Right forelimb (tissue), 1 donor: Measurements from ENCODE around the gene MAST4.

ENCODE experiments used
- DNase-seq: peaks from one replicate; pipeline ENCODE4 v3.0.0-alpha.2; 2018

Gene MAST4

GRCh38 chr5:67029481-67029880, 433.3 kb downstream of the MAST4 start:
- no peak for DNase-seq

GRCh38 chr5:67030289-67031056, 434.3 kb downstream of the MAST4 start:
- no peak for DNase-seq

GRCh38 chr5:67031057-67031443, 434.9 kb downstream of the MAST4 start:
- DNase-seq = no peak

DNA sequence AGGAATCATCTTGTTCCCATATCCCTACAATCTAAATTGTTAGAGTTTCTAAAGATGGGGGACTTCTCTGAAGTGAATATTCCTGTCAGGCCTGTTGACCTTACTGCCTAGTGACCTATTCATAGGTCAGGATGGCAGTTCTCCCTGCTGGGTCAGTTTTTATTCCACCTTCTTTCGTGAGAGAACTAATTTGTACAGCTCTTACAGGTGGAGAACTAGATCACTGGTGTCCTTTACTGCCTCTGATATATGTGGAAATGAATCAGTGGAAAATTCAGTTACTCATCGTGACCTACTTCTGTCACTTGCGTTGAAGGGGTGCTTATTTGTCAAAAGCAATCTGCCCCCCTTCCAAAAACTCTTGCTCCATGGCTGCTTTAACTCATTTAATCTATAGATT, 435.5 kb downstream of the MAST4 start:
- DNase-seq = no peak

- no peak for DNase-seq
Observed at GRCh38 chr5:67032921-67033664, 436.9 kb downstream of the MAST4 start.

GRCh38 chr5:67033880-67034651, 437.9 kb downstream of the MAST4 start:
- no peak for DNase-seq

- no peak for DNase-seq
Observed at GRCh38 chr5:67035098-67035740, 439.0 kb downstream of the MAST4 start.

DNA sequence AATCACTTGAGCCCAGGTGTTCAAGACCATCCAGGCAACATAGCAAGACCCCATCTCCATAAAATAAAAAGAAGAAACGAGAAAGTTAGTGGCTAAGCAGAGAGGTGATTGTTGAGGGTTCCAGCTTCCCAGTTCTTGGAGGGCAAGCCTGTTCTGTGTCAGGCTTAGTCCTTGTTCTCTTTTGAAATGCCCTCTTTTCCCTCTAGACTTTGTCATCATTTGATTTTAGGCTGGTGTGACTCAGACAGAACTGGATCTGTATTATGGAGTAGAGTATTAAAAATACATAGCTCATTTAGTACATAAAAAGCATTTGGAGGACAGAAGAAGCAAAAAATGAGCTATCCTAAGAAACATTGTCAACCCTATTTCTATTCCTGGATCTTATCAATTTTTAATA, 441.0 kb downstream of the MAST4 start:
- DNase-seq = no peak

GRCh38 chr5:67038817-67039603, 442.8 kb downstream of the MAST4 start:
- DNase-seq = no peak

GRCh38 chr5:67042176-67043003, 446.2 kb downstream of the MAST4 start:
- no peak for DNase-seq

GRCh38 chr5:67043796-67044511, 447.8 kb downstream of the MAST4 start:
- no peak for DNase-seq

GRCh38 chr5:67045816-67046740, 449.9 kb downstream of the MAST4 start:
- DNase-seq = no peak

DNA sequence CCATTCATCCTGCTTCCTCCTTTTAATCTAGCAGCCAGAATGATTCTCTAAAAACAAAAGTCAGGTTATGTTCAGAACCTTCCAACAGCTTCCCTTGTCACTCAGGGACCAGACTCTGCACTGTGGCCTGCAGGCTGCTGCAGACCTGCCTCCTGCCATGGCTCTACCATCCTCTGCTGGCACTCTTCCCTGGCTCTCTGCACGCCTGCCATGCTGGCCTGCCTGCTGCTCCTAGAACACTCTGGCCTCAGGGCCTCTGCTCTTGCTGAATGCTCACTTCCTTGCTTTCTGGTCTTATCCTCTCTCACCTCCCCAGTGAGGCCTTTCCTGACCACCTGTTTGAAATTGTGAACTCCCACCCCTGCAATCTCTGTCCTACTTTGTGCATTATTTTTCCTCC, 451.0 kb downstream of the MAST4 start:
- DNase-seq = no peak

DNA sequence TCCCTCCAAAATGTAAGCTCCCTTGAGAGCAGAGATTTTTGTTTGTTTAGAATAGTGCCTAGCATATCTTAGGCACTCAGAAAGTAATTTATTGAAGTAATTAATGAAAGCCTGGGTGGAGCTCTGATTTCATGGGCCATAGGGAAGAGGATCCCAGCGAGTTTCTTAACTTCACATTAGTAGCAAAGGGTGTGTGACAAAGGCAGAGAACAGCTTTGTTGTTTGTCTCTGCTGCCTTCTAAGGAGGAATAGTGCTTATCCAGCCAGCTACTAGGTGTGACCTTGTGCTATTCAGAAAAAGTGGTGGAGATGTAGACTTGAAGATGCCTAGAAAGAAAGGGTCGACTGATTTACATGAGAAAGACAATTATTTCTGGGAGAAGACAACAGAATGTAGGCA, 451.4 kb downstream of the MAST4 start:
- DNase-seq = no peak

DNA sequence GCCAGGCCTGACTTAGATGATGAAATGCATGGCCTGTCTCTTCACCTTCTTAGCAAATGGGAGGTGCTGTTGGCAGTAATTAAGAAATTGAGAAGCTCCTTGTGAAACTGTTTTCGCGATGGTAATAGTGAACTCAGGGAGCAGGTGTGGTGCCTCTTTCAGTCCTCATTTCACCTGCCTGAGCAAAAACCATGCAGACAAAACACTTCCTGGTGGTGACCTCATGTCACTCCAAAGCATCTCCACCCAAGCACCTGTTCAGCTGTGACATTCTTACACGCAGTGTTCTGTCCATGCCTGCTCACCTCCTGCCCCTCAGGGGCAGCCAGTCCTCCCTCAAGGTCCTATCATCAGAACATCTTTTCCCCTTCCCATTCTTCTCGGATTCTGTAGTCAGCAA, 453.9 kb downstream of the MAST4 start:
- DNase-seq = no peak

DNA sequence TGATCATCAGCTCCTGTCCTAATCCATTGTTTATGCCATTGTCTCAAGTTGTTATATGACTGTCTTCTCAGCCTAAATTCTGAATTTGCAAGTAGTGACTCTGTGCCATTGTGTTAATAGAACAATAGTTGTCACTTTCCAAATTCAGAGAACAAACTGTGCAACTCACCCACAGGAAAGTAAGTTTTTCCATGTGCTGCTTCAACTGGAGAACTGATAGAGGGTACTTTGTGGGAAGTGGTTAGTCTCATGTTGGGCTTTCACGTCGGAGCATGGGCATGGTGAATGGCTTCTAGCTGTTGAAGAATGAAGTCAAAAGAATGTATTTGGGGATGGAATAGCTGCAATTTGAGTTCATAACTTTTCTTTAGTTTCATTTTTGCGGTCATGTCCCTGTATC, 454.4 kb downstream of the MAST4 start:
- no peak for DNase-seq

DNA sequence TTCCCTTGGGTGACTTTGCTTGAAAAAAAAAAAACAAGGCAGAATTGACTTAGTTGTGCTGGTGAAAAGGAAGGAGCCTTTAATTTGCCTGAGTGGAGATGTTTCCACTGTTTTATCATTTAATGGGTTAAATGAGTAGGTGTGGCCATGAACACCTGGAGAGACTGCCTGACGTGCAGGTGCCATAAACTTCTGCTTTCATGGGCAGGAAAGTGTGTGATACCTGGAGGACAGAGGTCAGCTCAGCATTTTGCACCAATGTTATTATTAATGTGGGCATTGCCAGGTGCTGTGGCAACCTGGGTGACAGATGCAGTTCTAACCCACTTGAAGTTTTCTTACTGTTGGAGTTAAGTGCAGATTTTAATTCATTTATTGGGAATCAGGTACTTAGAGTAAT, 455.0 kb downstream of the MAST4 start:
- no peak for DNase-seq

DNA sequence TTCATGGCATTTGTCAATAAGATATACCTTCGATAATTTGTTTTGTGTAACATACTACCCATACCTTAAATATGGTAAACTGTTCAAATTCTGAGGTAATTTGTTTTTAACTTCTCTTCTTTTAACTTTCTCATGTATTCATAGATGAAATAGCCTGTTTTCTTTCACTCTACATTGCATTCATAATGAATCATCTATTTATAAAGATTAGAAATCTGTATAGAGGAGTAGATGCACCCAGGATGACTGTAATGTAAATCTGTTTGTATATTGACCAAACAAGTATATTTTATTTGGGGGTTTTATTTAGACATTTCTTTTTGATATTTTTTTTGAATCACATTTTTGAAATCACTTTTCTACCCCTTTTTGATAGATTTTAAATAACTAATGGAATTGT, 455.8 kb downstream of the MAST4 start:
- no peak for DNase-seq

- no peak for DNase-seq
Observed at GRCh38 chr5:67053229-67053628, 457.0 kb downstream of the MAST4 start.
